Measurements from ENCODE around the gene CCDC117. TPM values are rescaled to one million over a fixed set of nuclear protein-coding genes. Genes with fewer than 3 reads are reported as not detected.

Gene CCDC117
- polyA plus RNA-seq, 1 of the 3 experiments (the other 2 are of a cell fraction): 4.2 TPM

DNA sequence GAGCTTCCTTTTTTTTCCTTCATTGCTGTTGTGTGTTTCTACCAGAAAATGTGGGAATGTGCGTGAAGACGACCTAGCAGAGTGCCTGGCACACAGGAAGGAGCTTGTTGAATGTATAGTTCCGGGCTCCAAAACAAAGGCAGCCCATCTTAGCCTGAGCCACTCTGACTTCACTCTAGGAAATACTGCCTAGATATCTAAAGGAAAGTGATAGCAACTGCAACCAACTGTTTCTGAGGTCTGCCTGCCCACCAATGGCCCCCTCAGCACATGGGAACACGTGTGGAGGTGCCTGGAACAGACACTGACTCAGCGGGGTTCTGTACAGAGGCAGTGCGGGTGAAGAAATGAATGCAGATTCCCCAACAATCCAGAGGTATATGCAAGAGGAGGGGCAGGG lies 42.6 kb downstream of the CCDC117 start:
- no peak for DNase-seq
- Histone ChIP-seq H4K20me1 (ENCODE audit: insufficient read depth) (no peaks in the 10 kb centered on the region), H3F3A (replicated peaks; ENCODE audit: insufficient read depth) (no peaks in the 10 kb centered on the region), H3K9me2 (no peaks in the 10 kb centered on the region), H3K4me3 (ENCODE audit: low read depth in 2 of 2, low read length in 1 of 2) (no peak overlapping the region), H3K79me2 (ENCODE audit: insufficient read depth) (no peaks in the 10 kb centered on the region), H3K4me1 (ENCODE audit: control insufficient read depth in 1 of 2, insufficient read depth in 2 of 2, low read depth in 1 of 2, low read length in 1 of 2) (peaks cover 0 to 6% of the 10 kb centered on the region in 2 experiments; a peak in 1 of 4 replicates), H3K9me3 (no peaks in the 10 kb centered on the region), H3K27me3 (ENCODE audit: insufficient read depth) (no peaks in the 10 kb centered on the region), H3K27ac (ENCODE audit: low read depth in 2 of 2, low read length in 1 of 2) (no peak overlapping the region), H3K36me3 (replicated peaks in 1 of 2; ENCODE audit: control insufficient read depth in 1 of 2, insufficient read depth in 2 of 2, low read length in 1 of 2) (no peaks in the 10 kb centered on the region), H2AFZ (ENCODE audit: low read depth) (no peak overlapping the region), H3K4me2 (no peak overlapping the region), H3K9ac (no peak overlapping the region)
- TF ChIP-seq MEF2A (IDR thresholded peaks at IDR 0.05; ENCODE audit: borderline replicate concordance, low read depth): no peak
- TF ChIP-seq, protein P1, sequence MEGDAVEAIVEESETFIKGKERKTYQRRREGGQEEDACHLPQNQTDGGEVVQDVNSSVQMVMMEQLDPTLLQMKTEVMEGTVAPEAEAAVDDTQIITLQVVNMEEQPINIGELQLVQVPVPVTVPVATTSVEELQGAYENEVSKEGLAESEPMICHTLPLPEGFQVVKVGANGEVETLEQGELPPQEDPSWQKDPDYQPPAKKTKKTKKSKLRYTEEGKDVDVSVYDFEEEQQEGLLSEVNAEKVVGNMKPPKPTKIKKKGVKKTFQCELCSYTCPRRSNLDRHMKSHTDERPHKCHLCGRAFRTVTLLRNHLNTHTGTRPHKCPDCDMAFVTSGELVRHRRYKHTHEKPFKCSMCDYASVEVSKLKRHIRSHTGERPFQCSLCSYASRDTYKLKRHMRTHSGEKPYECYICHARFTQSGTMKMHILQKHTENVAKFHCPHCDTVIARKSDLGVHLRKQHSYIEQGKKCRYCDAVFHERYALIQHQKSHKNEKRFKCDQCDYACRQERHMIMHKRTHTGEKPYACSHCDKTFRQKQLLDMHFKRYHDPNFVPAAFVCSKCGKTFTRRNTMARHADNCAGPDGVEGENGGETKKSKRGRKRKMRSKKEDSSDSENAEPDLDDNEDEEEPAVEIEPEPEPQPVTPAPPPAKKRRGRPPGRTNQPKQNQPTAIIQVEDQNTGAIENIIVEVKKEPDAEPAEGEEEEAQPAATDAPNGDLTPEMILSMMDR (IDR thresholded peaks at IDR 0.05): no peak
- no peak for TF ChIP-seq POLR2AphosphoS5 (IDR thresholded peaks at IDR 0.05; ENCODE audit: low read depth, low read length)
- TF ChIP-seq ELF1 (IDR thresholded peaks at IDR 0.05): no peak
- no peak for TF ChIP-seq YY1 (IDR thresholded peaks at IDR 0.05; ENCODE audit: low read depth)
- TF ChIP-seq, protein P2, sequence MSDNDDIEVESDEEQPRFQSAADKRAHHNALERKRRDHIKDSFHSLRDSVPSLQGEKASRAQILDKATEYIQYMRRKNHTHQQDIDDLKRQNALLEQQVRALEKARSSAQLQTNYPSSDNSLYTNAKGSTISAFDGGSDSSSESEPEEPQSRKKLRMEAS (IDR thresholded peaks at IDR 0.05; ENCODE audit: low read depth): no peak
- TF ChIP-seq RXRA (IDR thresholded peaks at IDR 0.05; ENCODE audit: borderline replicate concordance, low read depth): no peak
- TF ChIP-seq EP300 (IDR thresholded peaks at IDR 0.05; ENCODE audit: borderline replicate concordance in 1 of 2, low read depth in 1 of 2, low read length in 1 of 2): no peak
- no peak for TF ChIP-seq MXI1 (IDR thresholded peaks at IDR 0.05; ENCODE audit: low read depth, low read length)
- TF ChIP-seq FOSL2 (IDR thresholded peaks at IDR 0.05; ENCODE audit: borderline replicate concordance, low read depth): no peak
- TF ChIP-seq, protein P3, sequence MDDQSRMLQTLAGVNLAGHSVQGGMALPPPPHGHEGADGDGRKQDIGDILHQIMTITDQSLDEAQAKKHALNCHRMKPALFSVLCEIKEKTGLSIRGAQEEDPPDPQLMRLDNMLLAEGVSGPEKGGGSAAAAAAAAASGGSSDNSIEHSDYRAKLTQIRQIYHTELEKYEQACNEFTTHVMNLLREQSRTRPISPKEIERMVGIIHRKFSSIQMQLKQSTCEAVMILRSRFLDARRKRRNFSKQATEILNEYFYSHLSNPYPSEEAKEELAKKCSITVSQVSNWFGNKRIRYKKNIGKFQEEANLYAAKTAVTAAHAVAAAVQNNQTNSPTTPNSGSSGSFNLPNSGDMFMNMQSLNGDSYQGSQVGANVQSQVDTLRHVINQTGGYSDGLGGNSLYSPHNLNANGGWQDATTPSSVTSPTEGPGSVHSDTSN (IDR thresholded peaks at IDR 0.05): no peak
- TF ChIP-seq GATA2 (CRISPR knock-in tag; IDR thresholded peaks at IDR 0.05): no peak
- no peak for TF ChIP-seq FOXM1 (IDR thresholded peaks at IDR 0.05; ENCODE audit: low read depth)
- TF ChIP-seq RFX5 (IDR thresholded peaks at IDR 0.05; ENCODE audit: low read length): no peak
- TF ChIP-seq NFIC (IDR thresholded peaks at IDR 0.05; ENCODE audit: borderline replicate concordance): no peak
- no peak for TF ChIP-seq TCF12 (IDR thresholded peaks at IDR 0.05)
- TF ChIP-seq TEAD4 (IDR thresholded peaks at IDR 0.05; ENCODE audit: borderline replicate concordance, insufficient read depth): no peak
- no peak for TF ChIP-seq GABPA (IDR thresholded peaks at IDR 0.05; ENCODE audit: low read depth)
- WGBS (ENCODE audit: low lambda C conversion rate): 76% methylated on average over 6 of the region's 6 CpGs
- ChIA-PET POLR2A (interaction anchor here (2.2 kb wide), 1 partner anchor 15 kb away, joined by 6 read pairs; the partner anchor contains the start of gene XBP1), CTCF (interaction anchor here (0.6 to 2.3 kb wide), 4 partner anchors 12 to 226 kb away, joined by 3 to 12 read pairs (median 4); no protein-coding TSS in a partner anchor)
